K562 (cell line): ENCODE results near the gene ERRFI1.

Experiments used
- KAT8 ChIP-seq: fragments of 450-650 bp; IDR thresholded peaks from 2 replicates; pipeline ENCODE4 v1.6.1; 2016; ENCODE audit warnings: low read depth, mild to moderate bottlenecking
- NFYB ChIP-seq: IDR thresholded peaks from 2 replicates; pipeline ENCODE4 v1.6.1; 2011; ENCODE audit warnings: mild to moderate bottlenecking, moderate library complexity; ENCODE audit not compliant: insufficient read length; ENCODE audit errors: extremely low read depth

- no peak for TF ChIP-seq NFYB
- TF ChIP-seq KAT8 = no peak
Observed at GRCh38 chr1:8017495-8018197, 8.5 kb downstream of the ERRFI1 start.
